Vagina (tissue), 2 donors: ENCODE results near the gene ISCU. TPM values are rescaled to one million over a fixed set of nuclear protein-coding genes. Genes with fewer than 3 reads are reported as not detected.
A peak's percentile ranks its signal among the peaks of the same experiment; 100 is the strongest.

ENCODE experiments used
- DNase-seq, 2 donors: peaks; one replicate each; pipeline ENCODE4 v3.0.0-alpha.2; 2017; ENCODE audit errors: extremely low spot score in 2 of 2
- H3K27ac ChIP-seq: fragments of 200-600 bp; sonication (generic); one replicate; pipeline ENCODE4 v1.5.1; 2019
- H3K27me3 ChIP-seq: fragments of 200-600 bp; sonication (generic); one replicate; pipeline ENCODE4 v1.5.1; 2019
- H3K36me3 ChIP-seq, 2 donors: fragments of 200-600 bp; sonication (generic); one replicate each; pipeline ENCODE4 v1.5.1; 2017 to 2019
- H3K4me1 ChIP-seq: fragments of 200-600 bp; sonication (generic); one replicate; pipeline ENCODE4 v1.5.1; 2019
- H3K4me3 ChIP-seq, 2 donors: fragments of 200-600 bp; sonication (generic); 1 replicate in 1 of 2; 2 replicates in 1 of 2; pipeline ENCODE4 v1.5.1; 2016 to 2019
- H3K9me3 ChIP-seq: fragments of 200-600 bp; sonication (generic); one replicate; pipeline ENCODE4 v1.5.1; 2019
- POLR2A ChIP-seq, 2 donors: fragments of 450-650 bp; IDR thresholded peaks; one replicate each; pipeline ENCODE4 v1.6.1; 2017; ENCODE audit warnings: antibody characterized with exemption in 2 of 2, mild to moderate bottlenecking in 2 of 2, moderate library complexity in 2 of 2
- POLR2AphosphoS5 ChIP-seq, 2 donors: sonication (generic); formaldehyde crosslinking; IDR thresholded peaks; one replicate each; pipeline ENCODE4 v1.9.0; 2017; ENCODE audit warnings: antibody characterized with exemption in 2 of 2, mild to moderate bottlenecking in 2 of 2, low read depth in 1 of 2; ENCODE audit not compliant: insufficient read depth in 1 of 2
- intact Hi-C: fragments of 100-400 bp; cut with DNase I; formaldehyde crosslinking; loops from one replicate; pipeline ENCODE4 v1.15.1; 2023
- total RNA-seq: library from RNA; depleted of rRNA; stranded (reverse); fragments of >200 nt; gene quantifications from one replicate; pipeline ENCODE4 v1.2.3, GENCODE V29; 2016
- TF ChIP-seq, protein P1 (sequence below), 3 experiments: fragments of 450-650 bp in 2 of 3; fragments of 200-600 bp in 1 of 3; sonication (generic) in 1 of 3; IDR thresholded peaks; one replicate each; pipeline ENCODE4 v1.5.1; 2017 to 2019; ENCODE audit warnings: antibody characterized with exemption in 3 of 3, mild to moderate bottlenecking in 2 of 3, moderate library complexity in 2 of 3

Gene ISCU
- total RNA-seq, 1 donor from 2014 or later, result 167 TPM

GRCh38 chr12:108566452-108566851 lies 4.1 kb downstream of the ISCU start:
- H3K36me3 ChIP-seq, result peaks cover 0 to 57% of the 10 kb centered on the region in 2 donors
- no peak for DNase-seq
- intact Hi-C loops, result loop anchor here (10.0 kb wide), 1 partner anchor 288 kb away; the partner anchor contains the start of gene SSH1
- no peaks in the 10 kb centered on the region for H3K9me3 ChIP-seq
- no peak overlapping the region for H3K27ac ChIP-seq
- H3K4me1 ChIP-seq, result peaks cover 47% of the 10 kb centered on the region
- no peak for TF ChIP-seq POLR2A (IDR thresholded peaks at IDR 0.05)
- TF ChIP-seq, protein P1, sequence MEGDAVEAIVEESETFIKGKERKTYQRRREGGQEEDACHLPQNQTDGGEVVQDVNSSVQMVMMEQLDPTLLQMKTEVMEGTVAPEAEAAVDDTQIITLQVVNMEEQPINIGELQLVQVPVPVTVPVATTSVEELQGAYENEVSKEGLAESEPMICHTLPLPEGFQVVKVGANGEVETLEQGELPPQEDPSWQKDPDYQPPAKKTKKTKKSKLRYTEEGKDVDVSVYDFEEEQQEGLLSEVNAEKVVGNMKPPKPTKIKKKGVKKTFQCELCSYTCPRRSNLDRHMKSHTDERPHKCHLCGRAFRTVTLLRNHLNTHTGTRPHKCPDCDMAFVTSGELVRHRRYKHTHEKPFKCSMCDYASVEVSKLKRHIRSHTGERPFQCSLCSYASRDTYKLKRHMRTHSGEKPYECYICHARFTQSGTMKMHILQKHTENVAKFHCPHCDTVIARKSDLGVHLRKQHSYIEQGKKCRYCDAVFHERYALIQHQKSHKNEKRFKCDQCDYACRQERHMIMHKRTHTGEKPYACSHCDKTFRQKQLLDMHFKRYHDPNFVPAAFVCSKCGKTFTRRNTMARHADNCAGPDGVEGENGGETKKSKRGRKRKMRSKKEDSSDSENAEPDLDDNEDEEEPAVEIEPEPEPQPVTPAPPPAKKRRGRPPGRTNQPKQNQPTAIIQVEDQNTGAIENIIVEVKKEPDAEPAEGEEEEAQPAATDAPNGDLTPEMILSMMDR (IDR thresholded peaks at IDR 0.05), result no peak
- no peak for TF ChIP-seq POLR2AphosphoS5 (IDR thresholded peaks at IDR 0.05; ENCODE audit: insufficient read depth in 1 of 2, low read depth in 1 of 2)
- no peak overlapping the region for H3K4me3 ChIP-seq
- no peaks in the 10 kb centered on the region for H3K27me3 ChIP-seq

GRCh38 chr12:108567406-108568337 lies 5.3 kb downstream of the ISCU start:
- Histone ChIP-seq H3K9me3 (no peaks in the 10 kb centered on the region), H3K27ac (no peak overlapping the region), H3K4me3 (no peak overlapping the region), H3K36me3 (peaks cover 0 to 57% of the 10 kb centered on the region in 2 donors), H3K4me1 (peaks cover 45% of the 10 kb centered on the region), H3K27me3 (no peaks in the 10 kb centered on the region)
- intact Hi-C loops, result loop anchor here (10.0 kb wide), 1 partner anchor 287 kb away; the partner anchor contains the start of gene SSH1
- TF ChIP-seq, protein P1 (IDR thresholded peaks at IDR 0.05), result no peak
- TF ChIP-seq POLR2AphosphoS5 (IDR thresholded peaks at IDR 0.05; ENCODE audit: insufficient read depth in 1 of 2, low read depth in 1 of 2) (no peak), POLR2A (IDR thresholded peaks at IDR 0.05) (no peak)
- DNase-seq, result no peak

DNA sequence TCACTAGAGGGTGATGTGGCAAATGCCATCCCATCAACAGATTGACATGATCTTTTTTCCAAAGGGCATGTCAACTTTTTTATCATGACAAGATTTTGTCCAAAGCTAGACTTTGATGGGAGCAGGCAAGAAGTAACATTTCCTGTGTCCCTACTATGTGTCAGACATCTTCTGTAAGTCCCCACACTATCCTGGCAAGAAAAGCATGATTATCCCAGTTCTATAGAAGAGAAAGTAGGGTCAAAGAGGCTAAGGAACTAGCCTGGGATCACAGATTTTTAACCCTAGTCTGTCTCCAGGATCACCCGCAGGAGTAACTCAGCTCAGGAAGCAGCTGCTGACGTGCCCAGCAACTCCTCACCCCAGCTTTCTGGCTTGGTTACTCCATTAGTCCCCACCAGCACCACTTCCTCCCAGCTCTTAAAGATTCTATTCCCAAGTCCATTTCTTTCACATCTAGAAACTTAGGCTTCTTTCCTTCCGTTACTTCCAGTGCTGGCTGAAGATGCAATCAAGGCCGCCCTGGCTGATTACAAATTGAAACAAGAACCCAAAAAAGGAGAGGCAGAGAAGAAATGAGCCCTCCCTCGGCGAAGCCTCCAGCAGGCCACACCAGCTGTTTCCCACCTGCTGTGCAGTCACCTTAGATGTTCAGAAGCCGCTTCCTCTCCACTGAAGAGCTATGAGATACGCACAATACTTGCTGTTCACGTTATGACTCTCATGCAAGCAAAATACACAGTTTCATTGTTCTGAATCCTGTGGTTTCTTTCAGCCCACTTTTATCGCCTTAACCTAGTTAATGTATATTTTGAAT lies 6.2 kb downstream of the ISCU start:
- H3K9me3 ChIP-seq, result no peaks in the 10 kb centered on the region

DNA sequence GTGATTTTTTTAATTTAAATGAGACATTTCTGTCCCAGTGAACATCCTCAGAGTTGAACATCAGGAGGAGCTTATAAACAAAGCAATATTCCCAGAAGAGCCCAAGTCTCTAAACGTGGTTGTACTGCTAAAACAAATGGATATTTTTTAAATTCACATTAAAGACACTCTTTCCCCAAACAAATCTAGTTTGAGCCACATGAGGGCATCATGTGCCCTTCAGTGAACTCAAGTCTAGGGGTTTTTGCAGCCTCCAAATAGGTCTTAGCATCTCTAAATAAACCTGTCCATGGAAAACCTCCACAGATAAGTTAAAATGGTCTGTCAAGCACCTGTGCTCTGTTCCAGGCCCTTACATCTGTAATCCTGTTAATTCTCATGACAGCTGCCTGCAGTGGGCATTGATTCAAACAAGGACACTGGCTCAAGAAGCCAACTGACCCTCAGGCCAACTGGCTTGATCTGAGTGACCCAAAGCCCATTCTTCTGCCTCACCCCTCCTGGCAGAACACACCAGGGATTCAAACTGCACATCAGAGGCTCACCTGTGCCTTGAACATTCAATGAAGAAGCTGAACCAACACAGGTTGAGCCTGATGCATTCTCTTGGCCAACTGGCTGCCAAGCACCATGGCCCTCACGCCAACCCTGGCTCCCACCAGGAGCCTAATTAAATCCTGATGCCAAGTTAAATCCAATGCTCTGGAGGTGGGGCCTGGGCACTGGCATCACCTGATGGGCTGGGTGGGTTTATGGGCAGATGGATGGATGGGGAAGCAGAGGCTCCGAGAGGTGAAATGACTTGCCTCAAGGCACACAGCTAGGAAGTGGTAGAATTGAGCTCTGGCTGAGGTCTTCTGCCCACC lies 8.6 kb downstream of the ISCU start:
- intact Hi-C loops, result no loop called here
- peak in 1 of 2 donors; percentile 77 for DNase-seq

More for the DNA sequence above, 6.2 kb downstream of the ISCU start:
- Histone ChIP-seq H3K36me3 (peaks cover 0 to 57% of the 10 kb centered on the region in 2 donors), H3K27ac (no peak overlapping the region), H3K4me1 (peaks cover 39% of the 10 kb centered on the region), H3K27me3 (no peaks in the 10 kb centered on the region), H3K4me3 (no peak overlapping the region)
- TF ChIP-seq, protein P1 (IDR thresholded peaks at IDR 0.05), result no peak
- TF ChIP-seq POLR2AphosphoS5 (IDR thresholded peaks at IDR 0.05; ENCODE audit: insufficient read depth in 1 of 2, low read depth in 1 of 2), result no peak
- TF ChIP-seq POLR2A (IDR thresholded peaks at IDR 0.05), result no peak
- no peak for DNase-seq
- intact Hi-C loops, result loop anchor here (10.0 kb wide), 1 partner anchor 286 kb away; the partner anchor contains the start of gene SSH1

More for the DNA sequence above, 8.6 kb downstream of the ISCU start:
- H3K4me1 ChIP-seq, result peaks cover 16% of the 10 kb centered on the region
- H3K36me3 ChIP-seq, result peaks cover 0 to 39% of the 10 kb centered on the region in 2 donors
- no peak overlapping the region for H3K4me3 ChIP-seq
- no peak overlapping the region for H3K27ac ChIP-seq
- TF ChIP-seq, protein P1 (IDR thresholded peaks at IDR 0.05), result peak; percentile 7 to 36 (median 26)
- no peak for TF ChIP-seq POLR2A (IDR thresholded peaks at IDR 0.05)
- no peaks in the 10 kb centered on the region for H3K27me3 ChIP-seq
- H3K9me3 ChIP-seq, result no peaks in the 10 kb centered on the region
